GM12872 (cell line): ENCODE results near the gene P2RY13.

Source experiments
- CTCF ChIP-seq: IDR thresholded peaks from 3 replicates; pipeline ENCODE4 v1.5.1; 2011; ENCODE audit warnings: low read depth, mild to moderate bottlenecking, low read length, moderate library complexity; ENCODE audit not compliant: insufficient read depth

Gene P2RY13

GRCh38 chr3:151315136-151315535, 14.2 kb downstream of the P2RY13 start:
- TF ChIP-seq CTCF: no peak

- no peak for TF ChIP-seq CTCF
Measured at GRCh38 chr3:151314593-151314992, 14.8 kb downstream of the P2RY13 start.

DNA sequence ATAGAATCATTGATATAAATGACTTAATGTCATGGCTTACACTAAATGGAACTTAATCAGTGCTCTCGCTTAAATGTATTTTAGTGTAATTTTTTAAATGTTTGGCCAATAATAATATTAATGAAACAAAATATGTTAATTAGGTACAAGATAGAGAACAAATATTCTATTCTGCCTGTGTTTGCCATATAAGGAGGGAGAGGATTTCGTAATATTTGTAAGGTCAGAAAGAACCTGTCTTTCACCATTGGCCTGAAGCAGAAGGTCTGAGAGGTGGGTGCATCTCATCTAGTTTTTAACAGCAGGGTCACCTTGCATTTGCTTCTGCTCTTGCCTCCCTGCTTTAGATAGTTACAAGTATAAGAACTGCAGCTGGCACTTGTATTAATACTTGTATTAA, 15.2 kb downstream of the P2RY13 start:
- no peak for TF ChIP-seq CTCF

DNA sequence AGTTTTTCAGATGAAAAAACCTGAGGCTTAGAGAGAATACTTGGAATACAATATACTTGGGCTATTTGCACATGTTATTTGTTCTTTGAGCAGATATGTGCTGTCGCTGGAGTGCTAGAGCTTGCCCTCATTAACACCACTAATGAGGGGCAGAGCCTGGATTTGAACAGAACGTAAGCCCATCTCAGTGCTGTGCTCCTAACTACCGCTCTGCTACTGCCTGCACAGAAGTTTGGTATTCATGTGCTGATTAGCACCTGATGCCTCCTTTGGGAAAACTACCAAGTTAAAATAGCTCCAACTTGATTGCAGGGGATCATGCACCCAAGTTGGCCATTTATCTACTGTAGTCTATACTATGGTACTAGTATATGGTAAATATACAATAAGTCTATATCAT, 16.4 kb downstream of the P2RY13 start:
- no peak for TF ChIP-seq CTCF

DNA sequence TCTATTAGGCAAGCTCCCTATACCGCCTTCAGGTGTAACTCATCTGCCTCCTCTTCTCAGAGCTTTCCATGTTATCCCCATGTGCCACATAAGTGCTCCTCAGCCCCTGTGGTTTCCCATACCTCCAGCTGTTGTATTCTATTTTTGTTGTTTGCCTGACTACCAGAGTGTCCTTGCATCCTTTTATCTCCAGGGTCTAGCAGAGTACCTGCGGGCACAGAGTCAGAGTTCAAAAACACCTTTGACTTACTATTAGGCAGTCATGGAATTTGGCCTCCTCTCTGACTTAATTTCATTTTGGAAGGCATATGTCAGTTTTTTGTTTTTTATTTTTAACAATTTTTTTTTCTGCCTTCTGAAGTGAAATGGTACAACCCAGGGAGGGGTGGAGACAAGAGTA, 19.8 kb downstream of the P2RY13 start:
- TF ChIP-seq CTCF: no peak

DNA sequence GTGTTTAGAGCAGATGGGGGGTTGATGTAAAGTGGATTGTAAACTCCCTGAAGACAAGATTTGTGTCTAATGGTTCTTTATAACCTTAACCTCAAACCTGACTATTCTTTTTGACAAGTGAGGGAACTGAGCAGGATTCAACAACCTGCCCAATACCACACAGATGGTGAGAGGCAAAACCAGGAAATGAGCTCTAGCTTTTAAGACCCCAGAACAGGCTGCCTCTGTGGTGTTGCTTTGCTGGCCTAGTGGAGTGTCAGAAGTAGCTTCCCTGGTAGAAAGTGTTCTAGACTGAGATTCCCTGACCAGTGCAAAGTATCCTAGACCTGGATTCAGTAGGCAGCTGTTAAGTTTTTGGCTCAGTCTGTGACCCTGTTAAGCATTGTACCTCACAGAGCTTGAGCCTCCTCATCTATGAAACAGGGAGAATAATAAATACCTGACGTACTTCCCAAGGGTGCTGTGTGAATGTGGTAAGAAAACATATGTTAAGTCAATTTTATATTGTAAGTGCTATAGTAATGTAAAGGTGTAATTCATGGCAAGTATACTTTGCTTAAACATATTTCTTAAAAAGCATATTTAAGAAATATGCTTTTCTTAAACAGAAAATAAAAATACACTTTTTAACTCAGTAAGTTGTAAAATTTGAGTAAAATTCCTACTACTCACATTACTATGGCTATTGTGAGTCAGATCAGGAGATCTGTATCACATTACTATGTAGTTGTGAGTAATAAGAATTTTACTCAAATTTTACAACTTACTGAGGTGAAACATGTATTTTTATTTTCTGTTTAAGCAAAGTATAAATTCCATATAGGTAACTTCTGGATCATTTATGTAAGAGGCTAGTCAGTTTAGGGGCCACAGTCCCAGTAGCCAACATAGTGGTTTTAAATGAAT, 21.5 kb downstream of the P2RY13 start:
- no peak for TF ChIP-seq CTCF

- TF ChIP-seq CTCF: no peak
Measured at GRCh38 chr3:151307131-151307530, 22.2 kb downstream of the P2RY13 start.
